ENCODE data around the gene RARS1. TPM values are rescaled to one million over a fixed set of nuclear protein-coding genes. Genes with fewer than 3 reads are reported as not detected.
A peak's percentile ranks its signal among the peaks of the same experiment; 100 is the strongest.
"Not testable (repeated sequence)": the region's sequence is repeated elsewhere in the genome, so short reads cannot be mapped to it uniquely, and the experiment has no call there.

Gene RARS1
- total RNA-seq, 1 donor from 2014 or later = 153 TPM

DNA sequence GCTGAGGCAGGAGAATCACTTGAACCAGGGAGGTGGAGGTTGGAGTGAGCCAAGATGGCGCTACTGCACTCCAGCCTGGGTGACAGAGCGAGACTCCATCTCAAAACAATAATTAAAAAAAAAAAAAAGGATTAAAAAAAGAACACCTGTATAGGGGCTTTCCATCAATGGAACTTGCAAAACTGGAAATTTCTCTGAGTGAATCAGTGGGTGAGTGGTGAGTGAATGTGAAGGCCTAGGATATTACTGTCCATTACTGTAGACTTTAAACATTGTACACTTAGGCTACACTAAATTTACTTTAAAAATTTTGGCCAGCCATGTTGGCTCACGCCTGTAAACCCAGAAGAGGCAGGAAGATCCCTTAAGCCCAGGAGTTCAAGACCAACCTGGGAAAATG is 5.7 kb upstream of the RARS1 start:
- DNase-seq (ENCODE audit: low read depth) = no peak

DNA sequence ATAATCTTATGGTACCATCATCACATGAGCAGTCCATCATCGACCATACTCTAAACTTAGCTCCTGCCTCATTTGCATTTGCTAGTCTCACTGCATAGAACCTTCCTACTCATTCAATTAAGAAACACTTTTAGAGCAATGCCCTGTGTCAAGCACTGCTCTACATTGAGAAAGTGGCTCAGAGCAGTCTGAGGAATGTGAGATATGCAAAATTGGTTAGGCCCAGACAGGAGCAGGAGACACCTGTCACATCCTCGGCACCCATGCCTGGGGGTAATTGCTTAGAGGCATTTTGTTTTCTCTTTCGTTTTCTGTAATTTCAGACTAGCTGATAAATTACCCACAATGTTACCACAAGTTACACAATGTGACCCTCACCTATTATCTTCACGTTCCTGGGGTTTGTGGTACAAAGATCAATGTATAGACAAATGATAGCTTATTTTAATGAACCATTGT is 4.9 kb upstream of the RARS1 start:
- peak; percentile 12 for DNase-seq (ENCODE audit: low read depth)

DNA sequence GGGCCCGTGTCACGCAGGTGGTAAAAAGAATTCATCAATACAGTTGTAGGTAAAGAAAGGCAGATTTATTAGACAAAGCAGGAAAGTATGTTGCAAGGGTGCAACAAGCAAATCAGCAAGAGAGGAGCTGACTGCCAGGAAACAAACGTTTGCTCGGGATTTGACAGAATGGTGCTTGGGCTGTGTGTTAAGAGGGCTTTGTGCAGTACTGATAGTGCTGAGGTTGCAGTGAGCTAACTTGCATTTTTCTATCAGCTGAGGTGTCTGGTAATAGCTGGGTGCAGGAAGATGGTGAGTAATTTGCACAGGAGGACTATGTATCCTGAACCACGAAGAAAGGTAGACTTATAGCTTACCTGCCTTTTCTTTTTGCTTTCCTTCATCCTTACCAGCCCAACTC is 3.9 kb upstream of the RARS1 start:
- no peak for DNase-seq (ENCODE audit: low read depth)

DNA sequence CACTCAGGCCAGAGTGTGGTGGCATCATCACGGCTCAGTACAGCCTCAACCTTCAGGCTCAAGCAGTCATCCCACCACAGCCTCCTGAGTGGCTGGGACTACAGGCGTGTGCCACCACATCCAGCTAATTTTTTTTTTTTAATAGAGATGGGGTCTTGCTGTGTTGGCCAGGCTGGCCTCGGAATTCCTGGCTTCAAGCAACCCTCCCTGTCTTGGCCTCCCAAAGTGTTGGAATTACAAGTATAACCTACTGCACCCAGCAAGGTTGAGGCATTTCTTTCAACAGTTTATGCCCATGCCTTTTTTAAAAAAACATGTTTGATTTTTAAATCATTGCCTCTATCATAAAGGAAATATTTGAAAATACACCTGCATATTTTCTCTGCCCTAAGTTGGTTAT is 2.8 kb downstream of the RARS1 start:
- DNase-seq (ENCODE audit: low read depth) = no peak

DNA sequence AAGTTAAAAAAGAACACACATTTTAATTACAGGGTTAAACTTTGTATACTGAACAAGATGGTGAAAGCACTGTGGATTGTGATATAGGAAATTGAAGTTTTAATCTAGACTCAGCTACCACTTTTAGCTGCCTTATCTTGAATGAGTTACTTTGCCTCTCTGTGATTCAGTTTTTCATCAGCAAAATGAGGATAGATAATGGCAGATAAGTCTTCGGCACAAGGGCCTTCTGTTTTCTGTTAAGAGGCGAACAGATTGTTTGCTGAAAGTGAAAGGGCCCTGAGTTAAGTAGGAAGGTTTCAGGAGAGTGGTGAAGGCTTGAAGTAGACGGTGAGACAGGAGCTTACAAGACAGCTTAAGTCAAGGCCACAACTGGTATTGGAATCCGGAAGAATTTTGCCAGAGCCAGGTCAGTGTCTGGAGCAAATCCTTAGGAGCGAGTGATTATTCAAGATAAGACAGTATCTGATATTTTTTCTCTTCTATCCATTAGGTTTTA is 7.8 kb downstream of the RARS1 start:
- no peak for DNase-seq (ENCODE audit: low read depth)

DNA sequence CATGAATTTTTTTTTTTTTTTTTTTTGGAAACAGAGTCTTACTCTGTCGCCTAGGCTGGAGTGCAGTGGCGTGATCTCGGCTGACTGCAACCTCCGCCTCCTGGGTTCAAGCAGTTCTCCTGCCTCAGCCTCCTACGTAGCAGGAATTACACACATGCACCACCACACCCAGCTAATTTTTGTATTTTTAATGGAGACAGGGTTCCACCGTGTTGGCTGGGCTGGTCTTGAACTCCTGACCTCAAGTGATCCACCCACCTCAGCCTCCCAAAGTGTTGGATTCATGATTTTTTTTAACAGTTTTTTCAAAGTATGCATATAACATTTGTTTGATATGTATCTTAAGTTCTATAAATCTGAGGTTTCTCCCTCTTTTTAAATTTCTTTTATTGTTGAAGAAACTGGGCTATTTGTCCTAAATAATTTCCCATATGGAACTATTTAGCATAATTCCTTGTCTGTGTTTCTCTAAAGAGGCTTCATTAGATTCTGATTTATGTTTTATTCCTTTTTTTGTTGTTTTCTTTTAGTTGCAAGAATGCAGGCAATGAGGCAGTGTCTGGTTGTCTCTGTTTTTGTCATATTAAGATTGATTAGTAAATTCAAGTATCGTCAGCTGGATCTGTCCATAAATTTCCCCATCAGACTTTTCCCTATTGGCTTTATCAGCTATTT is 16.4 kb downstream of the RARS1 start:
- no peak for DNase-seq (ENCODE audit: low read depth)

DNA sequence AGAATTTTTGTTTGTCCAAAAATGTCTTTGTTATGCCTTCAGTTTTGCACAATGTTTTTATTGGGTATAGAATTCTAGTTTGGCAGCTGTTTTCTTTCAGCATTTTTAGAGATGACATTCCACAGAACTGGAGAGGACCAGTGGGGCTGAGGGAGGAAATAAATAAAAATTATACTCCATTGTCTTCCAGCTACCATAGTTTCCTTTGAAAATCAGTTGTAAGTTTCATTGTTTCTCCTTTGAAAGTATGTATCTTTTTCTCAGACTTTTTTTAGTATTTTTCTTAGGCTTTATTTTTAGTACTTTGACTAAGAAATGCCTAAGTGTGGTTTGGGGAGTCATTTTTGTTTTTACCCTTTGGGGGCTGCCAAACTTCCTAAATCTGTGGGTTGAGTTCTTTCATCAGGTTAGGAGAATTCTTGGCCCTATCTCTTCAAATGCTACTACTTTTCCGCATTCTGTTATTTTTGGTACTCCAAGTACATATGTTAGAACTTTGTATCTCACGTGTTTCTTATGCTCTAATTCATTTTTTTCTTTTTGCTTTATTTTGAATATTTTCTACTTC is 27.7 kb downstream of the RARS1 start:
- no peak for DNase-seq (ENCODE audit: low read depth)

DNA sequence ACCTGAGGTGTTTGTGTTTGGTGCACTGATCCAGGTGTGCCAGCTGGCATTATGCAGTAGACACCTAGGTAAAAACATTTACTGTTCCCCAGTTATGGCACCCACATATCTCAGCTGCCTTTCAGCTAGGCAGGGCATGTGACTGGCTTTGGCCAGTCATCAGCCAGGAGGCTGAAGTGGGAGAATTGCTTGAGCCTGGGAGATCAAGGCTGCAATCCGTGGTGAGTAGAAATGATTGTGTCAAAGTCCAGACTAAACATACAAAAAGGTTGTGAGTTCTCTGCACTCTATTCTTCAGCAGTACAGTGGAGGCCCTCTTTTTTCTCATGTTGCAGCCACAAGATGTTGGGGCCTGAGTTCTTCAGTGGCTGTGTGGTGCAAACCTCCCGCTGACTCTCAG is 39.6 kb downstream of the RARS1 start:
- no peak for DNase-seq (ENCODE audit: low read depth)

DNA sequence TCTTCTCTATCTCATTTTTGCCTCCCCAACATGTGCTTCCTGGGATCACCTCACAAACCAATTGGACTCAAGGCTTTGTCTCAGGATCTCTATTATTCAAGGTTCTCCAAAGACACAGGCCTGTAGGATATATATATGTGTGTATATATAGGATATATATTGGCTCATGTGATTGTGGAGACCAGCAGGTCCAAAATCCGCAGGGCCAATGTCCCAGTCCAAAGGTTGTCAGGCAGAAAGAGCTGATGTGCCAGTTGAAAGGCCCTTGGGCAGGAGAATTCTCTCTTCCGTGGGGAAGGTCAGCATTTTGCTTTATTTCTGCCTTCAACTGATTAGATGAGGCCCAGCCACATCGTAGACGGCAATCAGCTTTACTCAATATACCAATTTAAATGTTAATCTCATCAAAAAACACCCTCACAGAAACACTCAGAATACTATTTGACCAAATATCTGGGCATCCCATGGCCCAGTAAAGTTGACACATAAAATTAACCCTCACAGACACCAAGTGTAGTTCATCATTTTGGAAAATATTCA is 41.6 kb downstream of the RARS1 start:
- DNase-seq (ENCODE audit: low read depth) = no peak

DNA sequence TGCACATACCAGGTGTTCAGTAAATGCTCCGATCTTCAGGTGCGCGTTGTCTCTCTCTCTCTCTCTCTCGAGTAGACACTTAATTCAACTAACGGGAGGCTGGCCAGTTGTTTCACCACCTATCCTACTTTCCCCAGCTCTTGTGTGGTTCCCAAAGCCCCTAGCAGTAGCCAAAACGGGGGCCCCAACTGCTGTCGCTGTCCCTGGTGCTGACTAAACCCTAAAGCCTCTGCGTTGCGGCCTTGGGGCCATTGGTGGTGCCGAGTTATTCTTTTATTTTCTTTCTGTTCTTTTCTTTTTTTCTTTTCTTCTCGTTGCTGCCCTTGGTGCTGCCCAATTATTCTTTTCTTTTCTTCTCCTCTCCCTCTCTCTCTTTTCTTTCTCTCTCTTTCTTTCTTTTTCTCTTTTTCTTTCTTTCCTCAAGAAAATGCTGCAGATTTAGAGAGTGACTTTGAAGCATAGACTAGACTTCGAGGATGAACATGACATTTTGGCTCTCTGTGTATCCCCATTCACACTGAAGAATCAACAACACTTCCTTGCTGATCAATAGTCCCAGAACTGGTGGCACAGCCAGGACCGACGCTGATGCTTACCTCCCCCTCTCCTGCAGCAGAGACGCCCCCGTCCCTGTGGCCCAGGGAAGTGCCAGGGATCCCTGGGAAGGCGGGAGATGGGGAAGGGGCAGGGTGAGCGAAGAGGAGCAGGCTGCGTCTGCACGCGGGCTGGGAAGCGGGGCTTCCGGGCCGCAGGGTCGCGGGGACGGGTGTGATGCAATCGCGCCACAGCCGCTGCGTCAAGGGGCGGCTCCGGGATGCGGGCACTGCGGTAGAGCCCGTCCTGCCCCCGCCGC is 42.5 kb downstream of the RARS1 start, which contains the start of gene FBLL1:
FBLL1 (plus strand) TSS at position 785 of the 853 bp plus-strand sequence. CDS start 200 bp downstream, outside the sequence.
- peak; percentile 43 for DNase-seq (ENCODE audit: low read depth)

DNA sequence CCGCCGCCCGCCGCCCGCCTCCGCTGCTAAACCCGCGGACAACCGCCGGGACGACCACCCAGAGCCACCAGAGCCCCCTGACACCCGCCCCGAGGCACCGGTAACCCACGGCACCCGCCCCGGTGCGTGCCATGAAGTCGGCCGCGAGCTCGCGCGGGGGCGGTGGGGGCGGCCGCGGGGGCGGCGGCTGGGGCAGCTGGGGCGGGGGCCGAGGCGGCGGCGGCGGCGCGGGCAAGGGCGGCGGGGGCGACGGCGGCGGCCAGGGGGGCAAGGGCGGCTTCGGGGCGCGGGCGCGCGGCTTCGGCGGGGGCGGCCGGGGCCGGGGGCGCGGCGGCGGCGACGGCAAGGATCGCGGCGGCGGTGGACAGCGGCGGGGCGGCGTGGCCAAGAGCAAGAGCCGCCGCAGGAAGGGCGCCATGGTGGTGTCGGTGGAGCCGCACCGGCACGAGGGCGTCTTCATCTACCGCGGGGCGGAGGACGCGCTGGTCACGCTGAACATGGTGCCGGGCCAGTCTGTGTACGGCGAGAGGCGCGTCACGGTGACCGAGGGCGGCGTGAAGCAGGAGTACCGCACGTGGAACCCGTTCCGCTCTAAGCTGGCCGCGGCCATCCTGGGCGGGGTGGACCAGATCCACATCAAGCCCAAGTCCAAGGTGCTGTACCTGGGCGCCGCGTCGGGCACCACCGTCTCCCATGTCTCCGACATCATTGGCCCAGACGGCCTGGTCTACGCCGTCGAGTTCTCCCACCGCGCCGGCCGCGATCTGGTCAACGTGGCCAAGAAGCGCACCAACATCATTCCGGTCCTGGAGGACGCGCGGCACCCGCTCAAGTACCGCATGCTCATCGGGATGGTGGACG is 43.3 kb downstream of the RARS1 start:
- DNase-seq (ENCODE audit: low read depth) = no peak

DNA sequence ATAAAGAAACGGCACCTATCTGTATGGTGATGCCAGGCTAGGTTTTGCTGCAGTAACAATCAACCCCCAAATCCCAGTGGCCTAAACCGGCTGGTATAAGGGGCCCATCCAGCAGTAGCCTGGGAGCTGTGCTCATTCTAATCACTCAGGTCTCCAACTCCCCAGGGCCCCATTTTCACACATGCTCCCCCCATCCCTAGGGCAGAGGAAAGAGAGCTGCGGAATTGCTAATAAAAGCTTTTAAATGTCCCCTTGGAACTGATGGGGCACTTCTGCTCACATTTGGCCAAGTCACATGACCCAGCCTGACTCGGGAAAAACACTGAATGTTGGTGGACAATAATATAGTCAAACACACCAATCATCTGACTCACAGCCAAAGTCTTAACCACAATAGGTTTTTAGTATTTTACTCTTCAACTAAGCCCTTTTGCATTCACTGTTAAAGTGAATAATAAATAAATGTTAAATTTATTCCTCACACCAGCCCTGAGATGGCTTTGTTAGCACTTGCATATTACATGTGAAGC is 44.4 kb downstream of the RARS1 start:
- DNase-seq (ENCODE audit: low read depth) = no peak

DNA sequence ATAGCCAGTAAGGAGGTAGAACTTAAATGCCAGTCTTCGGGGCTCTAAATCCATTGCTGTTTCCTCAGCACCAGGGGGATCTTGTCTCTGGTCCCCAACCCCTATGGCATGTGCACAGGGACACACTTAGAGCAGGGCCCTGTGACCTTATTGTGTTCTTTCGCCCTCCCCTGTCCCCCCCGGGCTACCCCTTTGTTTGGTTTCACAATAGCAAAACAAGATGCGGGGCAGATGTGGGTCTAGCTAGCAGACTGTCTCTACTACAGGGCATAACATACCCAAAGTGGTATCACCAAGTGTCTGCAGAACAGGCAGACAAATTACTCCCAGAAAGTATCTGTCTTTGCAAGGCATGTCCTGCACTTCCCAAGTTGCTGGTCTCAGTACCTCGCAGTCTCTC is 44.9 kb downstream of the RARS1 start:
- DNase-seq (ENCODE audit: low read depth) = no peak

DNA sequence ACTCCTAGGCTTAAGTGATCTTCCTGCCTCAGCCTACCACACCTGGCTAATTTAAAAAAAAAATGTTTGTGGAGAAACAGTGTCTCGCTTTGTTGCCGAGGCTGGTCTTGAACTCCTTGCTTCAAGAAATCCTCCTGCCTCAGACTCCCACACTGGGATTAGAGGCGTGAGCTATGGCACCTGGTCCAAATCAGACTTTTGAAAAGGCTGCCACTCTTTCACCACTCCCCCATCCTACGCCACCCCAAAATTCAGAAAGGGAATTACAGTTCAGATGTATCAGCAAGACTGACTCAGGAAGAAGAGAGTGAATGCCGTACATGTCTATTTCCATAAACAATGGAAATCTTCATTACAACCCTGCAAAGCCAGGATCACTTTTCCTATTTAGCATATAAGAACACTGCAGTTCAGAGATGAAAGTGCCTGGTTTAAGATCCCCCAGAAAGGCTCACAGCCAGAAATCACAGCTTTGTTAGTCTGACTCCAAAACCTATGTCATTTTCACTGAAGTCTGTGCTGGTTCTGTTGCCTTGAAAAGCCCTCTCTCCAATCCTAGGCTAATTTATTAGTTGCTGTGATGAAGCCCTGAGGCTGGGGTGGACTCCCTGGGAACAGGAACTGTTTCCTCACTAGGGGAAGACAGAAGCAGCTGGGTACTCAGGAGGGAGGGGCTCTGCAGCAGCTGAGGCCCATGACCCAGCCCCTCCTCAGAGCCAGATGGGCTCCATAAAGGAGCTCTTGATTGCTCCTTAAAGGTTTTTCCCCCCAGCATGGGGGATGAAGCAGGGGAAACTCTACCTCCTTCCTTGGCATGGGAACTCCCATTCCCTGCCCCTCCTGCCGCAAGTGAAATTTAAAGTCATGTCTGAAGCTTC is 46.0 kb downstream of the RARS1 start:
- DNase-seq (ENCODE audit: low read depth) = no peak

DNA sequence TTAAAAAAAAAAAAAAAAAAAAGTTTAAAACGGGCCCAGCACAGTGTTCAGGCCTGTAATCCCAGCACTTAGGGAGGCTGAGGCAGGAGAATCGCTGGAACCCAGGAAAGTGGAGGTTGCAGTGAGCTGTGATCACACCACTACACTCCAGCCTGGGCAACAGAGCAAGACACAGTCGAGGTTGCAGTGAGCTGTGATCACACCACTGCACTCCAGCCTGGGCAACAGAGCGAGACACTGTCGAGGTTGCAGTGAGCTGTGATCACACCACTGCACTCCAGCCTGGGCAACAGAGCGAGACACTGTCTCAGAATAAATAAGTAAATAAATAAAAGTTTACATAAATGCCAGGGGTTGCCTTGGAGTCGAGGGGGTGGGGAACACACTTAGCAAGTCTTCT is 48.1 kb downstream of the RARS1 start:
- DNase-seq (ENCODE audit: low read depth) = not testable (repeated sequence)

DNA sequence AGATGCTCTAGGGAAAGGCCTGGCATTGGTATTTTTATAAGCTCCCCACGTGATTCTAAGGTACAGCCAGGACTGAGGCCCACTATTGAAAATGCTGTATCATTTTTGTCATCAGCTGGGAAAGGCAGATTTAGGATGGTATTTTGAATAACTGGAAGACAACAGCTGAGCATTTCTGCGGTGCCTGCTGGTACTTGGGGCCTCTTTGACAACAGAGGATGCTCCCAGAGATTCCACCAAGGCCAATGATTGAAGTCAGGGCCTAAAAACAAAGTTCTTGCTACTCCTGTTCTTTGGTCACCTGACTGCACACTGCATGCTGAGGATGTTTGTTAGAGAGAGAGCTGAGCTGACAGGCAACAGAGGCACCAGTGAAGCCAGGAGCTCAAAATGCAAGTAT is 50.9 kb downstream of the RARS1 start:
- DNase-seq (ENCODE audit: low read depth) = peak; percentile 23

DNA sequence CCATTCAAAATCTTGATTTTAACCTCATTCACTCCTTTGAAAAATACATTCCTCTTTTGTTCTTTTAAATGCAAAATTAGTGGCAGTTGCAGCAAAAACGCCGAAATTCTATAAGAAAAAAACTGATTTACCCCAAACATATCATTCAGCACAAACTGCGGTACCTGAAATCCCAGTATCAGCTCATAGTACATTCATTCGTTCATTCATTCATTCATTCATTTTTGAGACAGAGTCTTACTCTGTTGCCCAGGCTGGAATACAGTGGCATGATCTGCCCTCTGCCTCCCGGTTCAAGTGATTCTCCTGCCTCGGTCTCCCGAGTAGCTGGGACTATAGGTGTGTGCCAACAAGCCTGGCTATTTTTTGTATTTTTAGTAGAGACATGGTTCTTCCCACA is 63.3 kb downstream of the RARS1 start:
- no peak for DNase-seq (ENCODE audit: low read depth)

DNA sequence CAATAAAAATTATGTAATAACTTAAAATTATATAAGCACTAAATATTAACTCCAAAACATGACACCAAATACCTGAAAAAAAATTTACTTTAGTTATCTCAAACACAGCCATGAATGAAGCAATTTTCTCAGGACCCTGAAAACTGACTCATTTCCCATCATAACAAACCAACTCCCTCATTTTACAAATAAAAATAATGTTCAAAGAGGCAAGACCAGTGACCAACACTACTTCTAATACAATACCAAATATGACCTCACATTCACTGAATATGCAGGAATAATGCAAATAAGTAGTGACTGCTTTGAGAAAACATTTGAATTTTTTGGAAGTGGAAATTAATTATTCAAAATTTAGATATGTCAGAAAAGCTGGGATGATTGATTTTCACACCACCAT is 64.4 kb downstream of the RARS1 start:
- DNase-seq (ENCODE audit: low read depth) = no peak

DNA sequence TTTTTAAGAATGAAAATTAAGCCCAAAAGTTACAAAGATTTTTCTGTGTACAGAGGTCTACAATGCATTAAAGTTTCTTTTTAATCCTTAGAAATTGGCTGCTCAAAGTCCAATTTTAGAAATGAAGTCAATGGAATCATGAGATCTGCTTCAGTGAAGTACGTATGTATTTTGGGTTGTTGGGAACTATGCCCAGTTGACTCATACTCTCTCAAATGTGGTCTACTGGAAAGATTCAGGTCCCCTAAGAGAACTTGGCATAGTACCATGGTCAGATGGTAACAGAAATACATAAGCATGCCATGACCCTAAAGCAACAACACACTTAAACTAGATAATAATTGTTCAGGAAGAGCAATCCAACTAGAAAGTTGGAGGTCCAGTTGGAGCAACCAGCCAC is 65.9 kb downstream of the RARS1 start:
- peak; percentile 89 for DNase-seq (ENCODE audit: low read depth)
